HCT116 (cell line): ENCODE data around the gene ENTR1. TPM values are rescaled to one million over a fixed set of nuclear protein-coding genes. Genes with fewer than 3 reads are reported as not detected.

ENCODE experiments used
- ATAC-seq: fragments of 200-7000 bp; cut with Tn5 transposase; 2 replicates; pipeline ENCODE4 v1.9.1; 2020; ENCODE audit warnings: mild to moderate bottlenecking, moderate library complexity
- BruUV-seq: library from RNA; stranded (reverse); fragments of 400-500 nt; replicated peaks from 2 replicates; lab custom pipeline; 2021; lab: Mats Ljungman, UMichigan
- CTCF ChIA-PET: fragments of 300-600 bp; sonication (Branson Sonifier 250); formaldehyde crosslinking; loops from one replicate; lab custom pipeline; 2021; ENCODE audit warnings: antibody characterized with exemption; lab: Charles Lee
- POLR2A ChIA-PET: fragments of 300-600, 350-600 bp; sonication (Branson Sonifier 250); formaldehyde crosslinking; loops from one replicate; lab custom pipeline; 2021; ENCODE audit warnings: antibody characterized with exemption; lab: Charles Lee
- RAD21 ChIA-PET, 2 experiments: fragments of 300-600 bp; sonication (Branson Sonifier 250); formaldehyde crosslinking; loops; one replicate each; lab custom pipeline; 2023; ENCODE audit warnings: low total read pairs in 2 of 2; ENCODE audit not compliant: uncharacterized antibody in 2 of 2, unreplicated experiment in 2 of 2, low non-redundant PET in 1 of 2; lab: Charles Lee
- DNase-seq: peaks from one replicate; pipeline ENCODE4 v3.0.0-alpha.2; 2010; ENCODE audit warnings: low read depth, low spot score
- H2AFZ ChIP-seq: fragments of 200-600 bp; shearing (Covaris generic), sonication (generic); 2 replicates; pipeline ENCODE4 v1.6.1; 2017; ENCODE audit warnings: low read depth, mixed run types, mixed read lengths, antibody characterized with exemption, low read length; ENCODE audit not compliant: poor library complexity, severe bottlenecking
- H3K27ac ChIP-seq: 2 replicates; pipeline ENCODE4 v1.5.1; 2012; ENCODE audit warnings: low read depth, low read length
- H3K27me3 ChIP-seq: fragments of 200-600 bp; sonication (generic); 2 replicates; pipeline ENCODE4 v1.6.1; 2016; ENCODE audit warnings: mixed run types, low read length, mixed read lengths; ENCODE audit not compliant: insufficient read depth
- H3K36me3 ChIP-seq, 2 experiments: fragments of 200-500 bp in 1 of 2; fragments of 200-600 bp in 1 of 2; sonication (Bioruptor generic) in 1 of 2; sonication (generic) in 1 of 2; 2 replicates each; pipeline versions ENCODE4 v1.5.1 to v1.6.1; 2014 to 2016; ENCODE audit warnings: low read length in 2 of 2, inconsistent platforms in 1 of 2, mixed read lengths in 1 of 2, mixed run types in 1 of 2; ENCODE audit not compliant: insufficient read depth in 2 of 2, control insufficient read depth in 1 of 2
- H3K4me1 ChIP-seq, 2 experiments: fragments of 200-600 bp in 1 of 2; sonication (generic) in 1 of 2; 2 replicates each; pipeline versions ENCODE4 v1.5.1 to v1.6.1; 2012 to 2017; ENCODE audit warnings: low read length in 2 of 2, inconsistent platforms in 1 of 2, mild to moderate bottlenecking in 1 of 2, mixed read lengths in 1 of 2, mixed run types in 1 of 2, moderate library complexity in 1 of 2; ENCODE audit not compliant: insufficient read depth in 2 of 2, control insufficient read depth in 1 of 2
- H3K4me2 ChIP-seq: fragments of 200-600 bp; sonication (generic); 2 replicates; pipeline ENCODE4 v1.6.1; 2017; ENCODE audit warnings: mixed run types, low read length, mixed read lengths
- H3K4me3 ChIP-seq, 2 experiments: fragments of 200-600 bp in 1 of 2; sonication (generic) in 1 of 2; replicated peaks in 1 of 2; 2 replicates each; pipeline ENCODE4 v1.5.1; 2011 to 2016; ENCODE audit warnings: low read length in 2 of 2, control low read depth in 1 of 2, low read depth in 1 of 2, mild to moderate bottlenecking in 1 of 2, mixed read lengths in 1 of 2, mixed run types in 1 of 2
- H3K79me2 ChIP-seq: fragments of 200-600 bp; sonication (generic); 2 replicates; pipeline ENCODE4 v1.6.1; 2017; ENCODE audit warnings: mild to moderate bottlenecking, mixed run types, low read length, moderate library complexity, mixed read lengths; ENCODE audit not compliant: insufficient read depth
- H3K9ac ChIP-seq: fragments of 200-600 bp; sonication (generic); 2 replicates; pipeline ENCODE4 v1.6.1; 2016; ENCODE audit warnings: low read length, mixed read lengths
- H3K9me2 ChIP-seq: fragments of 200-600 bp; sonication (generic), shearing (Covaris generic); 2 replicates; pipeline ENCODE4 v1.6.1; 2017; ENCODE audit warnings: mixed run types, mild to moderate bottlenecking, moderate library complexity; ENCODE audit not compliant: insufficient read depth
- H3K9me3 ChIP-seq, 2 experiments: fragments of 200-500 bp in 1 of 2; fragments of 200-600 bp in 1 of 2; sonication (Bioruptor generic) in 1 of 2; sonication (generic) in 1 of 2; 2 replicates each; pipeline ENCODE4 v1.6.1; 2014 to 2017; ENCODE audit warnings: low read length in 2 of 2, mixed read lengths in 2 of 2, inconsistent platforms in 1 of 2, low read depth in 1 of 2, mild to moderate bottlenecking in 1 of 2, mixed run types in 1 of 2, moderate library complexity in 1 of 2; ENCODE audit not compliant: control insufficient read depth in 1 of 2, insufficient read depth in 1 of 2
- H4K20me1 ChIP-seq: fragments of 200-600 bp; sonication (generic), shearing (Covaris generic); 2 replicates; pipeline ENCODE4 v1.6.1; 2017; ENCODE audit warnings: mixed run types, mild to moderate bottlenecking, moderate library complexity; ENCODE audit not compliant: insufficient read depth
- CBX3 ChIP-seq: IDR thresholded peaks from 2 replicates; pipeline ENCODE4 v1.6.1; 2012; ENCODE audit warnings: low read depth
- EGR1 ChIP-seq: IDR thresholded peaks from 2 replicates; pipeline ENCODE4 v1.6.1; 2012; ENCODE audit warnings: low read depth
- POLR2AphosphoS5 ChIP-seq: IDR thresholded peaks from 2 replicates; pipeline ENCODE4 v1.6.1; 2011; ENCODE audit warnings: mild to moderate bottlenecking, low read depth, low read length, moderate library complexity
- intact Hi-C: fragments of 100-400 bp; cut with micrococcal nuclease; formaldehyde crosslinking; loops from 2 replicates; pipeline ENCODE4 v1.10.0; 2022
- total RNA-seq: library from RNA; stranded (reverse); gene quantifications from one replicate; pipeline ENCODE4 v1.2.1, GENCODE V29; 2021; ENCODE audit not compliant: unreplicated experiment
- TF ChIP-seq, protein P1 (sequence below): IDR thresholded peaks from 2 replicates; pipeline ENCODE4 v1.6.1; 2012
- TF ChIP-seq, protein P2 (sequence below), 3 experiments: fragments of 200-600 bp in 1 of 3; sonication (generic) in 1 of 3; IDR thresholded peaks in 2 of 3; conservative IDR thresholded peaks in 1 of 3; 2 replicates each; pipeline ENCODE4 v1.5.1; 2012 to 2017; ENCODE audit warnings: low read depth in 2 of 3, low read length in 2 of 3, antibody characterized with exemption in 1 of 3, borderline replicate concordance in 1 of 3, control low read depth in 1 of 3, mild to moderate bottlenecking in 1 of 3, mixed read lengths in 1 of 3, mixed run types in 1 of 3, moderate library complexity in 1 of 3; ENCODE audit not compliant: insufficient read depth in 1 of 3

ENTR1 gene
- total RNA-seq, 1 experiment from 2014 or later, result 119 TPM

DNA sequence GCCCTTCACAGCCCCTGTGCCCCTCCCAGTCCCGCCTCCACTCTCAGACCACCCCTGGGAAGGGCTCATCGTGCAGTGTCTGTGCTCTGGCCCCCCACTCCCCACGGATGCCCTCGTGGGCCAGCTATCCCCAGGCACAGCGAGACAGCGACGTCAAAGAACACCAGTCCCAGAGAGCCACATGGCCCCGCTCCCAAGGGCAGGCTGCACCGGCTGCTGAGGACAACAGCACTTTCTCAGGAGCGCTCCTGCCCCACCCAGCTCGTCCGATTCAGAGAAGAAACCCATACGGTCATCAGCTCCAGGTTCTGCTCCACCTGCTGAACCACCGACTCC lies 5.6 kb downstream of the ENTR1 start:
- POLR2A ChIA-PET, result no interaction called here
- peaks cover 32 to 39% of the 10 kb centered on the region in 2 experiments; a peak in 3 of 4 replicates for H3K36me3 ChIP-seq
- peaks cover 34% of the 10 kb centered on the region for H3K79me2 ChIP-seq
- no peak overlapping the region for H2AFZ ChIP-seq
- RAD21 ChIA-PET, result no interaction called here
- TF ChIP-seq EGR1 (no peak), POLR2AphosphoS5 (no peak), CBX3 (no peak)
- TF ChIP-seq, protein P1, sequence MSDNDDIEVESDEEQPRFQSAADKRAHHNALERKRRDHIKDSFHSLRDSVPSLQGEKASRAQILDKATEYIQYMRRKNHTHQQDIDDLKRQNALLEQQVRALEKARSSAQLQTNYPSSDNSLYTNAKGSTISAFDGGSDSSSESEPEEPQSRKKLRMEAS, result no peak
- BruUV-seq, result no TSS peak
- H3K27me3 ChIP-seq, result no peaks in the 10 kb centered on the region
- H3K27ac ChIP-seq, result no peak overlapping the region
- peaks cover 4 to 20% of the 10 kb centered on the region in 2 experiments for H3K4me1 ChIP-seq
- intact Hi-C loops, result no loop called here
- no peak overlapping the region for H3K4me2 ChIP-seq
- CTCF ChIA-PET, result no interaction called here
- H4K20me1 ChIP-seq, result no peaks in the 10 kb centered on the region
- ATAC-seq, result no peak
- DNase-seq, result no peak
- H3K4me3 ChIP-seq, result no peak overlapping the region
- no peaks in the 10 kb centered on the region for H3K9me3 ChIP-seq
- H3K9me2 ChIP-seq, result no peaks in the 10 kb centered on the region
- H3K9ac ChIP-seq, result no peak overlapping the region

DNA sequence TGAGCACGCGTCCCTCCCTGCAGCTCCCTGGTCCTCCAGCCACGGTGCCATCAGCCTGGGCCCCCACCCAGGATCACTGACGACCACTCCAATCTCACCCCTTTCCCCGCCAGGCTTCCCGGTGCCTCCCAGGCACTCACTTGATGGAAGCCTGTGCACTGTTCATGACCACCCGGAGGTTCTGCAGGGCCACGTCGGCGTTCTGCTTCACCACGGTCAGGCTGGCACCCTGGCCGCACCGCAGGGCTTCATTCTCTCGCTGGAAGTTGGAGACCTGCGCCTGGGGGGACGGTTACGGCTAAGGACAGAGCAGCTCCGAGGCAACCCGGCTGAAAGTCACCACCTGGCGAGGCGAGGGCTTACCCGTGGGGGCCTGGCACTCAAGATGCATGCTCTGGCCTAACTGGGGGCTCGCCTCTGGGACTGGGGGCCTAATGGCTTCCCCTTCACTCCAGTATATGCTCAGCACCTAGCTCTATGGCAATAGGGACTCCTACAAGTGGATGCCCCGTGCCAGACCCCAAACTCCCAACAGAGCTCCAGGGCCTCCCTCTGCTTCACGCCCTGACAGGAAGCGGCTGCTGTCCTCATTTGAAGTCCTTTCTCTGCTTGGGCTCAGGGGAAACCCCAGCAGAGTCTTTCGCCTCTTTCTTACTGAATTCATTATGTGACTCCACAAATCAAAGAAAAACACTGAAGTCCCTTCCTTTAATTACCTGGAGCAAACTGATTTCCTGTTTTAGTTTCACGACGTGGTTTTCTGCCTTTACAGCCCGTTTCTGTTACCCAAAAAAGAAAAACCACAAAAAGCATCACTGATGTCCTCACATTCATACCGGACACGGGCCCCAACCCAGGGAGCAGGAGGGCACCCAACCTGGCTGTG lies 6.3 kb downstream of the ENTR1 start:
- ChIA-PET CTCF (interaction anchor here (0.9 kb wide), 1 partner anchor 228 kb away, joined by 6 read pairs; no protein-coding TSS in a partner anchor), POLR2A (no interaction called here), RAD21 (no interaction called here)
- Histone ChIP-seq H3K27me3 (no peaks in the 10 kb centered on the region), H3K4me3 (no peak overlapping the region), H3K27ac (no peak overlapping the region), H3K9me3 (no peaks in the 10 kb centered on the region), H3K4me2 (no peak overlapping the region), H2AFZ (no peak overlapping the region), H3K9ac (no peak overlapping the region), H3K79me2 (peaks cover 34% of the 10 kb centered on the region), H4K20me1 (no peaks in the 10 kb centered on the region), H3K36me3 (peaks cover 32 to 39% of the 10 kb centered on the region in 2 experiments; a peak in 3 of 4 replicates), H3K4me1 (peaks cover 4 to 14% of the 10 kb centered on the region in 2 experiments; a peak in 3 of 4 replicates), H3K9me2 (no peaks in the 10 kb centered on the region)
- no peak for DNase-seq
- ATAC-seq, result no peak
- BruUV-seq, result no TSS peak
- TF ChIP-seq, protein P2, sequence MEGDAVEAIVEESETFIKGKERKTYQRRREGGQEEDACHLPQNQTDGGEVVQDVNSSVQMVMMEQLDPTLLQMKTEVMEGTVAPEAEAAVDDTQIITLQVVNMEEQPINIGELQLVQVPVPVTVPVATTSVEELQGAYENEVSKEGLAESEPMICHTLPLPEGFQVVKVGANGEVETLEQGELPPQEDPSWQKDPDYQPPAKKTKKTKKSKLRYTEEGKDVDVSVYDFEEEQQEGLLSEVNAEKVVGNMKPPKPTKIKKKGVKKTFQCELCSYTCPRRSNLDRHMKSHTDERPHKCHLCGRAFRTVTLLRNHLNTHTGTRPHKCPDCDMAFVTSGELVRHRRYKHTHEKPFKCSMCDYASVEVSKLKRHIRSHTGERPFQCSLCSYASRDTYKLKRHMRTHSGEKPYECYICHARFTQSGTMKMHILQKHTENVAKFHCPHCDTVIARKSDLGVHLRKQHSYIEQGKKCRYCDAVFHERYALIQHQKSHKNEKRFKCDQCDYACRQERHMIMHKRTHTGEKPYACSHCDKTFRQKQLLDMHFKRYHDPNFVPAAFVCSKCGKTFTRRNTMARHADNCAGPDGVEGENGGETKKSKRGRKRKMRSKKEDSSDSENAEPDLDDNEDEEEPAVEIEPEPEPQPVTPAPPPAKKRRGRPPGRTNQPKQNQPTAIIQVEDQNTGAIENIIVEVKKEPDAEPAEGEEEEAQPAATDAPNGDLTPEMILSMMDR (IDR thresholded peaks at IDR 0.05 in 2 of 3, conservative IDR thresholded peaks at IDR 0.05 in 1 of 3; ENCODE audit: borderline replicate concordance in 1 of 3, insufficient read depth in 1 of 3, low read depth in 2 of 3, low read length in 2 of 3), result no peak
- TF ChIP-seq, protein P1, result no peak
- intact Hi-C loops, result no loop called here
